Measurements from ENCODE around the gene USP36. TPM values are rescaled to one million over a fixed set of nuclear protein-coding genes. Genes with fewer than 3 reads are reported as not detected.
"Not testable (repeated sequence)": the region's sequence is repeated elsewhere in the genome, so short reads cannot be mapped to it uniquely, and the experiment has no call there.

USP36 gene
- total RNA-seq, 1 donor from 2014 or later, result 128 TPM

DNA sequence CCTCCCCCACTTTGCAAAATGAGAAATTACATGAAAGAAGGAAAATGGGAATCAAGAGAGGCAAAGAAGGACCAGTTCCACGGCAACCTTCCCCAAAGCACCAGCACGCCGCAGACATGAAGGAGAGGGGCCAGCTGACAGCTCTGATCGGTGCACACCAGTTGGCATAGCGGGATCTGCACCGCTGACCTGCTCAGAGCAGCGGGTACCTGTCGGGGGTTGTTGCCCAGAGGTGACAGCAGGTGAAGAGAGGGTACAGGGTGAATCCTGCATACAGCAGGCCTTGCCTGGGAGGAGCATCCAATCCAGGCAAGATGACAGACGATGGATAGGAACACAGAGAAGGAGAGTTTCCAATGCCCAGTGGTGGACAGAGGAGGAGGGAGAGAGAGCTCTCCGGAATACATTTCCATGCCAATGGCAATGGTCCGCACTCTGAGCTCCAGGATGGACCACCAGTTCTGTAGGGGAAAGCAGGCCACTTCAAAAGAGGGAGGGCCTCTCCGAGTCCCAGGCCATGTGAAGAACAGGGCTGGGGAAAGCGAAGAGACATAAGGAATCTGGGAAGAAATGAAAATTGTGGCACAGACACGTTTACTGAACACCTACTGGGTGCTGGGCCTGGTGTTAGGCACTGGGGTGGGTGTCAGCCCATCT is 38.4 kb upstream of the USP36 start:
- peak overlapping the region; percentile 40 for H3K4me3 Mint-ChIP-seq
- H3K4me1 Mint-ChIP-seq, result peaks cover 19% of the 10 kb centered on the region
- intact Hi-C loops (cut with micrococcal nuclease), result no loop called here
- H3K9me3 Mint-ChIP-seq, result no peaks in the 10 kb centered on the region
- H3K27ac Mint-ChIP-seq, result peak overlapping the region; percentile 56
- no peaks in the 10 kb centered on the region for H3K36me3 Mint-ChIP-seq (ENCODE audit: low read depth)
- no peak for DNase-seq
- H3K27me3 Mint-ChIP-seq, result peaks cover 11% of the 10 kb centered on the region

GRCh38 chr17:78878261-78878660 is 37.6 kb upstream of the USP36 start:
- Mint-ChIP-seq H3K36me3 (ENCODE audit: low read depth) (no peaks in the 10 kb centered on the region), H3K4me1 (peaks cover 18% of the 10 kb centered on the region), H3K27me3 (peaks cover 11% of the 10 kb centered on the region), H3K9me3 (no peaks in the 10 kb centered on the region), H3K27ac (no peak overlapping the region), H3K4me3 (peak overlapping the region; percentile 51)
- intact Hi-C loops (cut with micrococcal nuclease), result no loop called here
- no peak for DNase-seq

GRCh38 chr17:78876954-78877517 is 36.4 kb upstream of the USP36 start:
- intact Hi-C loops (cut with micrococcal nuclease); H3K27me3 Mint-ChIP-seq; H3K27ac Mint-ChIP-seq; DNase-seq; H3K9me3 Mint-ChIP-seq; H3K4me3 Mint-ChIP-seq; H3K36me3 Mint-ChIP-seq (ENCODE audit: low read depth): not testable (repeated sequence)
- peaks cover 14% of the 10 kb centered on the region for H3K4me1 Mint-ChIP-seq

GRCh38 chr17:78876094-78876597 is 35.5 kb upstream of the USP36 start:
- H3K36me3 Mint-ChIP-seq (ENCODE audit: low read depth), result no peaks in the 10 kb centered on the region
- H3K4me3 Mint-ChIP-seq, result no peak overlapping the region
- intact Hi-C loops (cut with micrococcal nuclease), result no loop called here
- H3K27me3 Mint-ChIP-seq, result peaks cover 9% of the 10 kb centered on the region
- DNase-seq, result no peak
- H3K4me1 Mint-ChIP-seq, result peaks cover 14% of the 10 kb centered on the region
- no peak overlapping the region for H3K27ac Mint-ChIP-seq
- H3K9me3 Mint-ChIP-seq, result no peaks in the 10 kb centered on the region

- Mint-ChIP-seq H3K9me3 (no peaks in the 10 kb centered on the region), H3K36me3 (ENCODE audit: low read depth) (no peaks in the 10 kb centered on the region), H3K27ac (no peak overlapping the region), H3K4me1 (peaks cover 14% of the 10 kb centered on the region), H3K4me3 (no peak overlapping the region), H3K27me3 (peaks cover 9% of the 10 kb centered on the region)
- intact Hi-C loops (cut with micrococcal nuclease), result no loop called here
- DNase-seq, result no peak
Measured at GRCh38 chr17:78875363-78876093, 34.9 kb upstream of the USP36 start.

- H3K27me3 Mint-ChIP-seq, result peaks cover 7% of the 10 kb centered on the region
- H3K4me3 Mint-ChIP-seq, result no peak overlapping the region
- H3K4me1 Mint-ChIP-seq, result peaks cover 1% of the 10 kb centered on the region
- DNase-seq, result no peak
- intact Hi-C loops (cut with micrococcal nuclease), result no loop called here
- H3K9me3 Mint-ChIP-seq, result no peaks in the 10 kb centered on the region
- no peak overlapping the region for H3K27ac Mint-ChIP-seq
- H3K36me3 Mint-ChIP-seq (ENCODE audit: low read depth), result no peaks in the 10 kb centered on the region
Measured at GRCh38 chr17:78873519-78874340, 33.1 kb upstream of the USP36 start.

- Mint-ChIP-seq H3K4me1 (no peaks in the 10 kb centered on the region), H3K36me3 (ENCODE audit: low read depth) (no peaks in the 10 kb centered on the region), H3K27ac (no peak overlapping the region), H3K9me3 (no peaks in the 10 kb centered on the region), H3K27me3 (peaks cover 7% of the 10 kb centered on the region), H3K4me3 (no peak overlapping the region)
- intact Hi-C loops (cut with micrococcal nuclease), result no loop called here
- DNase-seq, result no peak
Measured at GRCh38 chr17:78872486-78872885, 31.9 kb upstream of the USP36 start.

DNA sequence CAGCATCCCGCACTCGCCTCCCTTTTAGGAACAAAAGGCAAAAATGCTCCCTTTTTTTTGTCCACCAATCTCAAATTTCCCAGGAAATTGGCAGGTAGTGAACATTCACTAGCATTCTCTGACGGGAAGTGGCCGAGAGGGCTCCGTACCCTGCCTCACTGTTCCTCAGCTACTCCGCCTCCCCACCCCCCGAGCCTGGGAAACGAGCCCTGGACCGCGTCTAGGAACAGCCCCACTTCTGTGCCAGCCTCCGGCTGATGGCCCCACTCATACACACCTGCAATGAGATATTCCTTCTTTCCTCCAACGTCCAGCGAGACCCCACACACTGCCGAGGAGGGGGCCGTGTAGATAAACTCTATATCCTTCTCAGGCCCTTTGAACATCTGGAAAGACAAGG is 30.0 kb upstream of the USP36 start:
- no peaks in the 10 kb centered on the region for H3K4me1 Mint-ChIP-seq
- DNase-seq, result no peak
- H3K27ac Mint-ChIP-seq, result no peak overlapping the region
- intact Hi-C loops (cut with micrococcal nuclease), result no loop called here
- H3K36me3 Mint-ChIP-seq (ENCODE audit: low read depth), result no peaks in the 10 kb centered on the region
- H3K9me3 Mint-ChIP-seq, result no peaks in the 10 kb centered on the region
- H3K27me3 Mint-ChIP-seq, result peaks cover 1% of the 10 kb centered on the region
- no peak overlapping the region for H3K4me3 Mint-ChIP-seq

DNA sequence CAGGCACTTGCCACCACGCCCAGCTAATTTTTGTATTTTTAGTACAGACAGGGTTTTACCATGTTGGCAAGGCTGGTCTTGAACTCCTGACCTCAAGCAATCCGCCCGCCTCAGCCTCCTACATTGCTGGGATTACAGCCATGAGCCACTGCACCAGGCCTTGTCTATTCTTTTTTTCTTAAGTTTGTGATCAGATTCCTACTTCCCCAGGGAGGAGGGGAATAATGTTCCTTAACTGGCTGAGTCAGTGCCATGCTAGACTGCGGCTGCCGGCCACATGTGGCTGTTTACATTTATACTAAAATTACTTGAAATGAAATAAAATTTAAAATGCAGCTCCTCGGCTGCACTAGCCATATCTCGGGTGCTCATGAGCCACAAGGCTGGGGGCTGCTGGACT is 27.8 kb upstream of the USP36 start:
- Mint-ChIP-seq H3K27me3 (peaks cover 6% of the 10 kb centered on the region), H3K27ac (no peak overlapping the region), H3K4me1 (peaks cover 2% of the 10 kb centered on the region), H3K36me3 (ENCODE audit: low read depth) (no peaks in the 10 kb centered on the region), H3K9me3 (no peaks in the 10 kb centered on the region), H3K4me3 (no peak overlapping the region)
- DNase-seq, result no peak
- intact Hi-C loops (cut with micrococcal nuclease), result no loop called here

GRCh38 chr17:78867046-78867445 is 26.4 kb upstream of the USP36 start:
- not testable (repeated sequence) for H3K36me3 Mint-ChIP-seq (ENCODE audit: low read depth); DNase-seq; H3K4me3 Mint-ChIP-seq; H3K27ac Mint-ChIP-seq; H3K9me3 Mint-ChIP-seq; H3K27me3 Mint-ChIP-seq; H3K4me1 Mint-ChIP-seq
- intact Hi-C loops (cut with micrococcal nuclease), result loop anchor here (2.0 kb wide), 1 partner anchor 58 kb away; the partner anchor contains the start of gene TIMP2

- H3K36me3 Mint-ChIP-seq (ENCODE audit: low read depth), result no peaks in the 10 kb centered on the region
- H3K4me1 Mint-ChIP-seq, result peaks cover 2% of the 10 kb centered on the region
- no peak overlapping the region for H3K27ac Mint-ChIP-seq
- no peak overlapping the region for H3K4me3 Mint-ChIP-seq
- peaks cover 8% of the 10 kb centered on the region for H3K27me3 Mint-ChIP-seq
- intact Hi-C loops (cut with micrococcal nuclease), result loop anchor here (1.0 to 2.0 kb wide), 2 partner anchors 59 to 105 kb away; partner anchors contain the start of gene TIMP2
- no peaks in the 10 kb centered on the region for H3K9me3 Mint-ChIP-seq
- peak; percentile 92 for DNase-seq
Measured at GRCh38 chr17:78865682-78866390, 25.2 kb upstream of the USP36 start.

GRCh38 chr17:78864117-78864516 is 23.5 kb upstream of the USP36 start:
- Mint-ChIP-seq H3K4me3 (no peak overlapping the region), H3K27me3 (peaks cover 9% of the 10 kb centered on the region), H3K27ac (no peak overlapping the region), H3K36me3 (ENCODE audit: low read depth) (no peaks in the 10 kb centered on the region), H3K9me3 (no peaks in the 10 kb centered on the region), H3K4me1 (peaks cover 2% of the 10 kb centered on the region)
- intact Hi-C loops (cut with micrococcal nuclease), result no loop called here
- no peak for DNase-seq
